K562 (cell line): ENCODE results near the gene ACTC1. TPM values are rescaled to one million over a fixed set of nuclear protein-coding genes. Genes with fewer than 3 reads are reported as not detected.
A peak's percentile ranks its signal among the peaks of the same experiment; 100 is the strongest.

Experiments used
- ATF1 ChIP-seq, 2 experiments: fragments of 450-650 bp in 1 of 2; IDR thresholded peaks; 2 replicates each; pipeline ENCODE4 v1.6.1; 2016; ENCODE audit warnings: missing compliant biosample characterization in 1 of 2, missing genetic modification characterization in 1 of 2
- CREBBP ChIP-seq: IDR thresholded peaks from one replicate; pipeline ENCODE4 v1.6.1; 2012; ENCODE audit warnings: low read depth, mild to moderate bottlenecking, control low read depth, inconsistent platforms, low read length
- DPF2 ChIP-seq: fragments of 450-650 bp; IDR thresholded peaks from 2 replicates; pipeline ENCODE4 v1.6.1; 2016
- ESRRA ChIP-seq: fragments of 450-650 bp; IDR thresholded peaks from 2 replicates; pipeline ENCODE4 v1.6.1; 2014; ENCODE audit warnings: low read depth, mild to moderate bottlenecking, moderate library complexity, borderline replicate concordance
- HMBOX1 ChIP-seq: sonication (generic); IDR thresholded peaks from 2 replicates; pipeline ENCODE4 v1.6.1; 2016
- ILF3 ChIP-seq: fragments of 450-650 bp; IDR thresholded peaks from 2 replicates; pipeline ENCODE4 v1.6.1; 2018; ENCODE audit warnings: antibody characterized with exemption, mild to moderate bottlenecking, moderate library complexity, borderline replicate concordance
- L3MBTL2 ChIP-seq: fragments of 450-650 bp; IDR thresholded peaks from 2 replicates; pipeline ENCODE4 v1.6.1; 2016; ENCODE audit warnings: mild to moderate bottlenecking, moderate library complexity
- MYC ChIP-seq, 2 experiments: fragments of 250-450 bp in 1 of 2; sonication (Bioruptor Pico) in 1 of 2; IDR thresholded peaks; 2 replicates each; pipeline versions ENCODE4 v1.5.1 to v1.6.1; 2012 to 2021; ENCODE audit warnings: low read depth in 2 of 2, borderline replicate concordance in 1 of 2, improper control_type of control experiment in 1 of 2, low read length in 1 of 2, mild to moderate bottlenecking in 1 of 2, moderate library complexity in 1 of 2
- NKRF ChIP-seq: fragments of 450-650 bp; IDR thresholded peaks from 2 replicates; pipeline ENCODE4 v1.6.1; 2016; ENCODE audit warnings: borderline replicate concordance
- PHF8 ChIP-seq: fragments of 200-600 bp; sonication (generic); IDR thresholded peaks from 2 replicates; pipeline ENCODE4 v1.6.1; 2012; ENCODE audit warnings: mixed run types, mild to moderate bottlenecking, inconsistent platforms, low read length, moderate library complexity, borderline replicate concordance
- RUNX1 ChIP-seq: sonication (generic); IDR thresholded peaks from 2 replicates; pipeline ENCODE4 v1.6.1; 2016; ENCODE audit warnings: antibody characterized with exemption, low read depth
- SUPT5H ChIP-seq: fragments of 450-650 bp; IDR thresholded peaks from 2 replicates; pipeline ENCODE4 v1.6.1; 2016
- TEAD2 ChIP-seq: fragments of 450-650 bp; IDR thresholded peaks from 2 replicates; pipeline ENCODE4 v1.6.1; 2016; ENCODE audit warnings: missing genetic modification characterization, control low read depth, missing compliant biosample characterization
- ZEB2 ChIP-seq: fragments of 450-650 bp; IDR thresholded peaks from 2 replicates; pipeline ENCODE4 v1.6.1; 2016
- ZFPM2 ChIP-seq: fragments of 250-450 bp; sonication (Bioruptor Pico); IDR thresholded peaks from 2 replicates; pipeline ENCODE4 v1.5.1; 2022; ENCODE audit warnings: mild to moderate bottlenecking
- ZKSCAN3 ChIP-seq: fragments of 250-450 bp; sonication (Bioruptor Pico); IDR thresholded peaks from 2 replicates; pipeline ENCODE4 v1.4.0; 2020
- ZNF175 ChIP-seq: fragments of 200-800 bp; sonication (Bioruptor generic); IDR thresholded peaks from 2 replicates; pipeline ENCODE4 v1.6.1; 2016; ENCODE audit warnings: low read depth, mild to moderate bottlenecking, missing genetic modification characterization, missing compliant biosample characterization
- ZNF408 ChIP-seq: fragments of 250-450 bp; sonication (Bioruptor Pico); IDR thresholded peaks from 2 replicates; pipeline ENCODE4 v1.4.0; 2020; ENCODE audit warnings: low read depth, mild to moderate bottlenecking, moderate library complexity
- ZNF639 ChIP-seq, 2 experiments: fragments of 200-800 bp in 1 of 2; sonication (Bioruptor generic) in 1 of 2; sonication (generic) in 1 of 2; formaldehyde crosslinking in 1 of 2; IDR thresholded peaks in 1 of 2; conservative IDR thresholded peaks in 1 of 2; 2 replicates each; pipeline versions ENCODE4 v1.5.0 to v1.6.1; 2016 to 2020; ENCODE audit warnings: missing compliant biosample characterization in 1 of 2, missing genetic modification characterization in 1 of 2, missing genetic modification reagents in 1 of 2
- ZNF655 ChIP-seq: fragments of 250-450 bp; sonication (Bioruptor Pico); IDR thresholded peaks from 2 replicates; pipeline ENCODE4 v1.5.0; 2021
- ZNF766 ChIP-seq: fragments of 200-800 bp; sonication (Bioruptor generic); conservative IDR thresholded peaks from 2 replicates; pipeline ENCODE4 v1.6.1; 2016; ENCODE audit warnings: missing genetic modification characterization, missing compliant biosample characterization
- polyA plus RNA-seq, 8 experiments: library from polyadenylated mRNA; depleted of rRNA in 4 of 8; stranded (reverse) in 5 of 8; unstranded in 3 of 8; fragments of >200 nt; fragmentation: Nextera tagmentation in 2 of 8; fragmentation: Illumina TruSeq in 1 of 8; extraction: Ambion mirVana in 2 of 8; extraction: Trizol in 1 of 8; gene quantifications; 2 replicates each; pipeline versions ENCODE4 v1.2.1 to v1.2.3, GENCODE V29; 2011 to 2014; ENCODE audit warnings: inconsistent platforms in 1 of 8, missing spikeins in 1 of 8
- total RNA-seq, 7 experiments: library from RNA; depleted of rRNA in 6 of 7; stranded (reverse); fragments of >200 nt in 6 of 7; fragmentation: Illumina TruSeq in 2 of 7; extraction: Trizol in 2 of 7; gene quantifications; 2 replicates each; pipeline versions ENCODE4 v1.2.1 to v1.2.3, GENCODE V29; 2011 to 2021; ENCODE audit warnings: low replicate concordance in 1 of 7
- TF ChIP-seq, protein P1 (sequence below): fragments of 450-650 bp; formaldehyde crosslinking; IDR thresholded peaks from 2 replicates; pipeline ENCODE4 v1.4.0; 2020; ENCODE audit warnings: mild to moderate bottlenecking

ACTC1 gene
- total and polyA plus RNA-seq, 9 of the 15 experiments (the other 6 are each of a cell fraction or from before 2014, with no cell fraction given), result 0.08 to 0.84 (median 0.17) TPM; not detected in 3

DNA sequence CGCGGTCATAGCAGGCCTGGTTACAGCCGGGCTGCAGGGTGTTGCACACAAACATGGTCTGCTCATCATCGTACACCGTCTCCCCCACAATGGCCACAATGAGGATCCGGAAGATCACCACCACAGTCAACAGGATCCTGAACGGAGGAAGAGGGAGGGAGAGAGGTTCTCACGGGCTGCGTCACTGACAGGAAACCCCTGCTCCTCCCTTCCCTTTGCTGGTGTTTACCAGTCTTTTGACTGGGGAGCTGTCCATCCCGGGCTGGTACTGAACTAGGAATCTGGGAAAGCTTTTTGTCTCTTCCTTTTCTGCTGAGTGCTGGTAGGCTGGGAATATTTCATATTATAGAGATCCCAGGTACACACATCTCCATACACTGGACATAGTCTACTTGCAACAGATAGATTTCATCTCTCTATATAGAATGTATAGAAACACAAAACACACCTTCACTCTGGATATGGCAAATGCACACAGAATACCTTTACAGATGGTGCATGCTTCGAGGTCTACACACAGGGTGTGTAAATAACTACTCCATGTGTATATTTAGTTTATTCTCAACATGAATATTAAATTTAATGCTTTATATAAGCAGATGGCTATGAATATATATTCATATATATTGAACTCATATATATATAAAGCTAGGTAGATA lies 42.0 kb downstream of the ACTC1 start (continued):
- no peak for TF ChIP-seq ZNF655 (CRISPR knock-in tag)
- TF ChIP-seq MYC (IDR thresholded peaks at IDR 0.05; ENCODE audit: low read depth, low read length), result no peak
- no peak for TF ChIP-seq MYC (CRISPR knock-in tag; IDR thresholded peaks at IDR 0.05; ENCODE audit: borderline replicate concordance, low read depth)
- peak; percentile 63 for TF ChIP-seq ZNF766 (CRISPR knock-in tag)
- TF ChIP-seq ZNF408 (CRISPR knock-in tag), result no peak
- TF ChIP-seq ZNF175 (CRISPR knock-in tag), result no peak
- no peak for TF ChIP-seq ZKSCAN3 (CRISPR knock-in tag)
- no peak for TF ChIP-seq SUPT5H
- TF ChIP-seq ZFPM2 (CRISPR knock-in tag), result no peak
- TF ChIP-seq RUNX1, result no peak
- TF ChIP-seq ESRRA, result no peak
- TF ChIP-seq CREBBP, result no peak
- TF ChIP-seq L3MBTL2, result no peak
- peak; percentile 51; the same call in 1 of the 2 replicates for TF ChIP-seq HMBOX1
- TF ChIP-seq, protein P1, sequence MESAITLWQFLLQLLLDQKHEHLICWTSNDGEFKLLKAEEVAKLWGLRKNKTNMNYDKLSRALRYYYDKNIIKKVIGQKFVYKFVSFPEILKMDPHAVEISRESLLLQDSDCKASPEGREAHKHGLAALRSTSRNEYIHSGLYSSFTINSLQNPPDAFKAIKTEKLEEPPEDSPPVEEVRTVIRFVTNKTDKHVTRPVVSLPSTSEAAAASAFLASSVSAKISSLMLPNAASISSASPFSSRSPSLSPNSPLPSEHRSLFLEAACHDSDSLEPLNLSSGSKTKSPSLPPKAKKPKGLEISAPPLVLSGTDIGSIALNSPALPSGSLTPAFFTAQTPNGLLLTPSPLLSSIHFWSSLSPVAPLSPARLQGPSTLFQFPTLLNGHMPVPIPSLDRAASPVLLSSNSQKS (CRISPR knock-in tag), result no peak
- no peak for TF ChIP-seq ATF1 (CRISPR knock-in tag; IDR thresholded peaks at IDR 0.05)
- TF ChIP-seq ATF1 (tag; IDR thresholded peaks at IDR 0.05), result no peak
- no peak for TF ChIP-seq ILF3
- TF ChIP-seq DPF2, result no peak
- TF ChIP-seq TEAD2, result no peak
- TF ChIP-seq ZNF639 (CRISPR knock-in tag; conservative IDR thresholded peaks at IDR 0.05 in 1 of 2, IDR thresholded peaks at IDR 0.05 in 1 of 2), result no peak
- no peak for TF ChIP-seq NKRF
- TF ChIP-seq PHF8, result no peak
- TF ChIP-seq ZEB2, result no peak
